ENCODE data around the gene ATP8B4.

GRCh38 chr15:50024281-50024680, 94.8 kb downstream of the ATP8B4 start:
- TF ChIP-seq POLR2AphosphoS5 (IDR thresholded peaks at IDR 0.05; ENCODE audit: low read depth, low read length) (no peak), POLR2A (IDR thresholded peaks at IDR 0.05; ENCODE audit: low read depth, low read length) (no peak), TAF1 (IDR thresholded peaks at IDR 0.05; ENCODE audit: low read depth, low read length) (no peak), PAX5 (IDR thresholded peaks at IDR 0.05; ENCODE audit: insufficient read depth, low read length, severe bottlenecking) (no peak), SPI1 (IDR thresholded peaks at IDR 0.05; ENCODE audit: low read depth, low read length) (no peak)
